ENCODE data around the gene DHX35. TPM values are rescaled to one million over a fixed set of nuclear protein-coding genes. Genes with fewer than 3 reads are reported as not detected.

DHX35 gene
- total RNA-seq, 1 experiment from 2014 or later = 29.5 TPM

DNA sequence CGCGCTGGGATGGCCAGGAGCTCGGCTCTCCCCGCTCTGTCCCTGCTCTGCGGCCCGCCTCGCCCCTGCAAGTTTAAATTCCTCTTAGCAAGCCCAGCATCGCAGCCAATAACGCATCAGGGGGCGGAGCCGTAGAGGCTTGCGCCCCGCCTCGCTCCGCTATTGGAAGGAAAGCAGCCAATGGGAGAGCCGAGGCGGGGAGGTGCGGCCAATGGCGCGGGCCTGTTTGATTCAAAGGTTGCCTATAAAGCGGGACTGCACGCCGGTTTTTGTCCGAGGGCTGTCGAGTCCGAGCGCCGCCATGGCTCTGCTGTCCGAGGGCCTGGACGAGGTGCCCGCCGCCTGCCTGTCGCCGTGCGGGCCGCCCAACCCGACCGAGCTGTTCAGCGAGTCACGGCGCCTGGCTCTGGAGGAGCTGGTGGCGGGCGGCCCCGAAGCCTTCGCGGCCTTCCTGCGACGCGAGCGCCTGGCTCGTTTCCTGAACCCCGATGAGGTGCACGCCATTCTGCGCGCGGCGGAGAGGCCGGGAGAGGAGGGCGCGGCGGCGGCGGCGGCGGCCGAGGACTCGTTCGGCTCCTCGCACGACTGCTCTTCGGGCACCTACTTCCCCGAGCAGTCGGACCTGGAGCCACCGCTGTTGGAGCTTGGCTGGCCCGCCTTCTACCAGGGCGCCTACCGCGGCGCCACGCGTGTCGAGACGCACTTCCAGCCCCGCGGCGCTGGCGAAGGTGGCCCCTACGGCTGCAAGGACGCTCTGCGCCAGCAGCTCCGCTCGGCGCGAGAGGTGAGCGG, 35.8 kb upstream of the DHX35 start, which contains the start of gene FAM83D:
FAM83D (plus strand) TSS at position 276 of the 792 bp plus-strand sequence; CDS start at position 302, 26 bp downstream.
- DNase-seq = peak; percentile 100
- TF ChIP-seq, protein P1, sequence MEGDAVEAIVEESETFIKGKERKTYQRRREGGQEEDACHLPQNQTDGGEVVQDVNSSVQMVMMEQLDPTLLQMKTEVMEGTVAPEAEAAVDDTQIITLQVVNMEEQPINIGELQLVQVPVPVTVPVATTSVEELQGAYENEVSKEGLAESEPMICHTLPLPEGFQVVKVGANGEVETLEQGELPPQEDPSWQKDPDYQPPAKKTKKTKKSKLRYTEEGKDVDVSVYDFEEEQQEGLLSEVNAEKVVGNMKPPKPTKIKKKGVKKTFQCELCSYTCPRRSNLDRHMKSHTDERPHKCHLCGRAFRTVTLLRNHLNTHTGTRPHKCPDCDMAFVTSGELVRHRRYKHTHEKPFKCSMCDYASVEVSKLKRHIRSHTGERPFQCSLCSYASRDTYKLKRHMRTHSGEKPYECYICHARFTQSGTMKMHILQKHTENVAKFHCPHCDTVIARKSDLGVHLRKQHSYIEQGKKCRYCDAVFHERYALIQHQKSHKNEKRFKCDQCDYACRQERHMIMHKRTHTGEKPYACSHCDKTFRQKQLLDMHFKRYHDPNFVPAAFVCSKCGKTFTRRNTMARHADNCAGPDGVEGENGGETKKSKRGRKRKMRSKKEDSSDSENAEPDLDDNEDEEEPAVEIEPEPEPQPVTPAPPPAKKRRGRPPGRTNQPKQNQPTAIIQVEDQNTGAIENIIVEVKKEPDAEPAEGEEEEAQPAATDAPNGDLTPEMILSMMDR (IDR thresholded peaks at IDR 0.05; ENCODE audit: insufficient read depth in 1 of 2, low read depth in 1 of 2, low read length in 1 of 2, severe bottlenecking in 1 of 2, unreplicated experiment in 1 of 2) = no peak
- no peaks in the 10 kb centered on the region for H3K27me3 ChIP-seq (replicated peaks; ENCODE audit: control insufficient read depth, insufficient read depth, low read length)
- Mint-ChIP-seq H3K27me3 (ENCODE audit: insufficient read depth, unreplicated experiment) (no peaks in the 10 kb centered on the region), H3K4me3 (ENCODE audit: unreplicated experiment) (peak within 1 kb of the TSS; percentile 92), H3K4me1 (ENCODE audit: low read depth, unreplicated experiment) (peaks cover 38% of the 10 kb centered on the region), H3K9me3 (ENCODE audit: unreplicated experiment) (peaks cover 10% of the 10 kb centered on the region), H3K27ac (ENCODE audit: unreplicated experiment) (peak within 1 kb of the TSS; percentile 89), H3K36me3 (ENCODE audit: insufficient read depth, unreplicated experiment) (peaks cover 57% of the 10 kb centered on the region)
- intact Hi-C loops (cut with micrococcal nuclease; ENCODE audit: unreplicated experiment) = no loop called here
- H3K36me3 ChIP-seq (ENCODE audit: control insufficient read depth, insufficient read depth, low read length) = no peaks in the 10 kb centered on the region; the same call in 1 of the 2 replicates
- H3K4me3 ChIP-seq (ENCODE audit: low read depth, low read length) = peak within 1 kb of the TSS; percentile 93
- CTCF ChIA-PET = interaction anchor here (0.6 to 1.8 kb wide), 13 partner anchors 8 to 123 kb away, joined by 3 to 32 read pairs (median 4); partner anchors contain the start of gene DHX35
- peaks cover 14% of the 10 kb centered on the region for H3K4me1 ChIP-seq
- POLR2A ChIA-PET = interaction anchor here (0.5 to 3.3 kb wide), 15 partner anchors 8 to 182 kb away, joined by 3 to 55 read pairs (median 3); partner anchors contain the start of gene DHX35
- no TSS peak for BruUV-seq (replicated peaks)
- no peaks in the 10 kb centered on the region; the same call in 1 of the 2 replicates for H3K9me3 ChIP-seq

DNA sequence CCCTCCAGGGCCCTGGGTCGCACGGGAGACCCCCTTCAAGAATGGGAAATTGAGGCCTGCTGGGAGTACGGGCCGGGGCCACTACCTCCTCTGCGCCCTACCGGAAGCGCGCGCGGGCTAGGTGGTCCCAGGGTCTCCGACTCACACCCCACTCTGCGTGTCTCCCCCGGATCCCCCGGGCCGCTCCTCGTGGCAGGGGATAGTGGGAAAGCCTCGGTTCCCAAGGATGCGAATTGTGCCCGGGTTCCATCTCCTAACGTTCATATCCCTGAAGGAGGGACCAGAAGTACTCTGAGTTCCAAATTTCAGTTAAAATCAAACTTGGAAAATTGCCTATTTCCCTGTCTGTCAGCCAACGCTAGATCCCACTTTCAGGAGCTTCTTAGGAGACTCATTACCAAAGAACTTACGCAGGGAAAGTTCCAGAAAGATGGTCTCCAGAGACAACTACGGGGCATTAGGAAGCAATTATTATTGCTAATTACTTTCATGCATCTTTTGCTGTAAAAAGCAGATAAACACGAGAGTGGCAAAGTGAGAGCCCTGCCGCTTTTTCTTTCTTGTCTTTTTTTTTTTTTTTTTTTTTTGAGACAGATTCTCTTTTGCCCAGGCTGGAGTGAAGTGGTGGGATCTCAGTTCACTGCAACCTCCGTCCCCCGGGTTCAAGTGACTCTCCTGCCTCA, 35.1 kb upstream of the DHX35 start:
- H3K9me3 ChIP-seq = no peaks in the 10 kb centered on the region; the same call in 1 of the 2 replicates
- CTCF ChIA-PET = interaction anchor here (0.6 to 1.8 kb wide), 11 partner anchors 7 to 122 kb away, joined by 3 to 32 read pairs (median 4); partner anchors contain the start of gene DHX35
- DNase-seq = no peak
- no peaks in the 10 kb centered on the region for H3K27me3 Mint-ChIP-seq (ENCODE audit: insufficient read depth, unreplicated experiment)
- H3K4me3 ChIP-seq (ENCODE audit: low read depth, low read length) = peak overlapping the region; percentile 93
- intact Hi-C loops (cut with micrococcal nuclease; ENCODE audit: unreplicated experiment) = loop anchor here (1.0 kb wide), 1 partner anchor 35 kb away; the partner anchor contains the start of gene DHX35
- POLR2A ChIA-PET = interaction anchor here (0.5 to 3.3 kb wide), 14 partner anchors 8 to 152 kb away, joined by 3 to 55 read pairs (median 3); partner anchors contain the start of gene DHX35
- H3K27me3 ChIP-seq (replicated peaks; ENCODE audit: control insufficient read depth, insufficient read depth, low read length) = no peaks in the 10 kb centered on the region
- peaks cover 36% of the 10 kb centered on the region for H3K4me1 Mint-ChIP-seq (ENCODE audit: low read depth, unreplicated experiment)
- H3K4me3 Mint-ChIP-seq (ENCODE audit: unreplicated experiment) = peak overlapping the region; percentile 92
- TF ChIP-seq, protein P1 (IDR thresholded peaks at IDR 0.05; ENCODE audit: insufficient read depth in 1 of 2, low read depth in 1 of 2, low read length in 1 of 2, severe bottlenecking in 1 of 2, unreplicated experiment in 1 of 2) = no peak
- H3K27ac Mint-ChIP-seq (ENCODE audit: unreplicated experiment) = peak overlapping the region; percentile 89
- peaks cover 14% of the 10 kb centered on the region for H3K4me1 ChIP-seq
- TSS peak; percentile 27 for BruUV-seq (replicated peaks)
- peaks cover 63% of the 10 kb centered on the region for H3K36me3 Mint-ChIP-seq (ENCODE audit: insufficient read depth, unreplicated experiment)
- peaks cover 10% of the 10 kb centered on the region for H3K9me3 Mint-ChIP-seq (ENCODE audit: unreplicated experiment)
- H3K36me3 ChIP-seq (ENCODE audit: control insufficient read depth, insufficient read depth, low read length) = no peaks in the 10 kb centered on the region; the same call in 1 of the 2 replicates

Measured in Caco-2 (cell line).